K562 (cell line): ENCODE results near the gene ACSS1. TPM values are rescaled to one million over a fixed set of nuclear protein-coding genes. Genes with fewer than 3 reads are reported as not detected.

Experiments used
- CTBP1 ChIP-seq: fragments of 450-650 bp; IDR thresholded peaks from 2 replicates; pipeline ENCODE4 v1.6.1; 2016; ENCODE audit warnings: borderline replicate concordance
- IRF9 ChIP-seq: fragments of 450-650 bp; IDR thresholded peaks from 2 replicates; pipeline ENCODE4 v1.6.1; 2016; ENCODE audit warnings: missing biosample characterization, missing genetic modification characterization
- NR2F6 ChIP-seq: fragments of 450-650 bp; formaldehyde crosslinking; IDR thresholded peaks from 2 replicates; pipeline ENCODE4 v1.4.0; 2020; ENCODE audit warnings: mild to moderate bottlenecking
- RBM14 ChIP-seq: fragments of 200-400 bp; formaldehyde crosslinking; IDR thresholded peaks from 2 replicates; pipeline ENCODE4 v1.6.1; 2018; ENCODE audit warnings: low read depth, mild to moderate bottlenecking, low read length, moderate library complexity, borderline replicate concordance; ENCODE audit not compliant: insufficient read depth
- ZNF318 ChIP-seq, 2 experiments: fragments of 450-650 bp; IDR thresholded peaks; 2 replicates each; pipeline ENCODE4 v1.6.1; 2016; ENCODE audit warnings: mild to moderate bottlenecking in 2 of 2, borderline replicate concordance in 1 of 2, low read depth in 1 of 2, moderate library complexity in 1 of 2
- polyA plus RNA-seq, 8 experiments: library from polyadenylated mRNA; depleted of rRNA in 4 of 8; stranded (reverse) in 5 of 8; unstranded in 3 of 8; fragments of >200 nt; fragmentation: Nextera tagmentation in 2 of 8; fragmentation: Illumina TruSeq in 1 of 8; extraction: Ambion mirVana in 2 of 8; extraction: Trizol in 1 of 8; gene quantifications; 2 replicates each; pipeline versions ENCODE4 v1.2.1 to v1.2.3, GENCODE V29; 2011 to 2014; ENCODE audit warnings: inconsistent platforms in 1 of 8, missing spikeins in 1 of 8
- total RNA-seq, 7 experiments: library from RNA; depleted of rRNA in 6 of 7; stranded (reverse); fragments of >200 nt in 6 of 7; fragmentation: Illumina TruSeq in 2 of 7; extraction: Trizol in 2 of 7; gene quantifications; 2 replicates each; pipeline versions ENCODE4 v1.2.1 to v1.2.3, GENCODE V29; 2011 to 2021; ENCODE audit warnings: low replicate concordance in 1 of 7

The ACSS1 gene
- total and polyA plus RNA-seq, 9 of the 15 experiments (the other 6 are each of a cell fraction or from before 2014, with no cell fraction given) = 0.07 to 2.1 (median 0.27) TPM; not detected in 3

- TF ChIP-seq ZNF318 (IDR thresholded peaks at IDR 0.05; ENCODE audit: borderline replicate concordance in 1 of 2, low read depth in 1 of 2) (no peak), CTBP1 (no peak), NR2F6 (CRISPR knock-in tag) (no peak), RBM14 (no peak), IRF9 (tag) (no peak)
These were observed 76.7 kb downstream of the ACSS1 start (continued) for GRCh38 chr20:24981282-24981681.
